IMR-90 (cell line): ENCODE measurements around the gene DAND5. TPM values are rescaled to one million over a fixed set of nuclear protein-coding genes. Genes with fewer than 3 reads are reported as not detected.

Experiments
- ATAC-seq: fragments of 200-7000 bp; cut with Tn5 transposase; 2 replicates; pipeline ENCODE4 v1.9.1; 2020; ENCODE audit warnings: low read depth, mild to moderate bottlenecking, moderate library complexity
- BruUV-seq: library from RNA; stranded (reverse); fragments of 400-500 nt; replicated peaks from 2 replicates; lab custom pipeline; 2021; lab: Mats Ljungman, UMichigan
- CTCF ChIA-PET: fragments of 300-600 bp; formaldehyde crosslinking; extraction: SDS; loops from one replicate; lab custom pipeline; 2021; ENCODE audit warnings: antibody characterized with exemption; lab: Yijun Ruan, JAX
- POLR2A ChIA-PET: fragments of 300-600 bp; sonication (Branson Sonifier 250); formaldehyde crosslinking; loops from one replicate; lab custom pipeline; 2022; ENCODE audit warnings: antibody characterized with exemption; ENCODE audit not compliant: unreplicated experiment; lab: Charles Lee
- DNase-seq: peaks from one replicate; pipeline ENCODE4 v3.0.0; 2013
- H2AFZ ChIP-seq: replicated peaks from 2 replicates; pipeline ENCODE3; 2013; ENCODE audit warnings: low read length, mild to moderate bottlenecking; ENCODE audit not compliant: poor library complexity
- H2AK5ac ChIP-seq: 2 replicates; pipeline ENCODE4 v1.6.1; 2013; ENCODE audit warnings: low read depth, low read length, inconsistent platforms
- H2AK9ac ChIP-seq: replicated peaks from 2 replicates; pipeline ENCODE3; 2013; ENCODE audit warnings: mild to moderate bottlenecking, low read depth, low read length, moderate library complexity; ENCODE audit not compliant: poor library complexity
- H2BK120ac ChIP-seq: 2 replicates; pipeline ENCODE4 v1.6.1; 2013; ENCODE audit warnings: low read depth, low read length, inconsistent platforms
- H2BK15ac ChIP-seq: 3 replicates; pipeline ENCODE4 v1.6.1; 2013; ENCODE audit warnings: low read depth, low read length, inconsistent platforms
- H2BK20ac ChIP-seq: 2 replicates; pipeline ENCODE4 v1.6.1; 2013; ENCODE audit warnings: low read depth, mild to moderate bottlenecking, inconsistent platforms, low read length, moderate library complexity
- H2BK5ac ChIP-seq: 2 replicates; pipeline ENCODE4 v1.6.1; 2013; ENCODE audit warnings: mild to moderate bottlenecking, low read depth, low read length, inconsistent platforms; ENCODE audit not compliant: poor library complexity, severe bottlenecking
- H3K14ac ChIP-seq: replicated peaks from 2 replicates; pipeline ENCODE4 v1.6.1; 2013; ENCODE audit warnings: low read depth, low read length, inconsistent platforms
- H3K18ac ChIP-seq: 2 replicates; pipeline ENCODE4 v1.6.1; 2013; ENCODE audit warnings: low read depth, low read length, control low read depth
- H3K23ac ChIP-seq: 2 replicates; pipeline ENCODE4 v1.6.1; 2013; ENCODE audit warnings: low read depth, low read length, inconsistent platforms
- H3K27ac ChIP-seq: 2 replicates; pipeline ENCODE4 v1.5.1; 2013; ENCODE audit warnings: mild to moderate bottlenecking, control low read depth, low read length; ENCODE audit not compliant: insufficient read depth
- H3K27me3 ChIP-seq: 2 replicates; pipeline ENCODE4 v1.6.1; 2013; ENCODE audit warnings: low read length; ENCODE audit not compliant: control insufficient read depth, insufficient read depth
- H3K36me3 ChIP-seq: 2 replicates; pipeline ENCODE4 v1.6.1; 2013; ENCODE audit warnings: low read length, mixed read lengths; ENCODE audit not compliant: control insufficient read depth, insufficient read depth
- H3K4ac ChIP-seq: 2 replicates; pipeline ENCODE4 v1.6.1; 2013; ENCODE audit warnings: low read depth, low read length, inconsistent platforms
- H3K4me1 ChIP-seq: 2 replicates; pipeline ENCODE4 v1.6.1; 2013; ENCODE audit warnings: low read length, mixed read lengths; ENCODE audit not compliant: control insufficient read depth, insufficient read depth
- H3K4me2 ChIP-seq: 2 replicates; pipeline ENCODE4 v1.6.1; 2013; ENCODE audit warnings: low read depth, mild to moderate bottlenecking, control low read depth, low read length, moderate library complexity
- H3K4me3 ChIP-seq: 2 replicates; pipeline ENCODE4 v1.5.1; 2013; ENCODE audit warnings: low read depth, mild to moderate bottlenecking, control low read depth, low read length, moderate library complexity; ENCODE audit not compliant: insufficient read depth
- H3K56ac ChIP-seq: 2 replicates; pipeline ENCODE4 v1.6.1; 2013; ENCODE audit warnings: low read length, inconsistent platforms; ENCODE audit not compliant: insufficient read depth; ENCODE audit errors: extremely low read depth
- H3K79me1 ChIP-seq, 2 experiments: 2 replicates each; pipeline ENCODE4 v1.6.1; 2013; ENCODE audit warnings: low read length in 2 of 2, inconsistent platforms in 1 of 2, low read depth in 1 of 2
- H3K9ac ChIP-seq: 2 replicates; pipeline ENCODE4 v1.6.1; 2013; ENCODE audit warnings: low read depth, low read length, control low read depth
- H3K9me1 ChIP-seq: 2 replicates; pipeline ENCODE4 v1.6.1; 2013; ENCODE audit warnings: low read length, inconsistent platforms; ENCODE audit not compliant: insufficient read depth
- H3K9me3 ChIP-seq: 2 replicates; pipeline ENCODE4 v1.6.1; 2013; ENCODE audit warnings: low read length; ENCODE audit not compliant: control insufficient read depth, insufficient read depth
- H4K20me1 ChIP-seq: 2 replicates; pipeline ENCODE4 v1.6.1; 2013; ENCODE audit warnings: low read length, inconsistent platforms; ENCODE audit not compliant: insufficient read depth
- H4K5ac ChIP-seq: 2 replicates; pipeline ENCODE4 v1.6.1; 2013; ENCODE audit warnings: mild to moderate bottlenecking, low read depth, low read length, control low read depth
- H4K8ac ChIP-seq, 2 experiments: 2 replicates each; pipeline ENCODE4 v1.6.1; 2013; ENCODE audit warnings: low read depth in 2 of 2, low read length in 2 of 2, control low read depth in 1 of 2, inconsistent platforms in 1 of 2
- H4K91ac ChIP-seq: 2 replicates; pipeline ENCODE4 v1.6.1; 2013; ENCODE audit warnings: low read depth, low read length, inconsistent platforms; ENCODE audit not compliant: insufficient read depth
- BHLHE40 ChIP-seq: fragments of 150-350 bp; IDR thresholded peaks from 2 replicates; pipeline ENCODE4 v1.6.1; 2016; ENCODE audit warnings: mild to moderate bottlenecking, low read depth, low read length
- CEBPB ChIP-seq: IDR thresholded peaks from 2 replicates; pipeline ENCODE4 v1.6.1; 2012; ENCODE audit warnings: low read depth, low read length, improper control_type of control experiment
- CHD1 ChIP-seq: IDR thresholded peaks from 2 replicates; pipeline ENCODE4 v1.6.1; 2012; ENCODE audit warnings: low read depth, low read length, improper control_type of control experiment
- FOS ChIP-seq: fragments of 150-350 bp; IDR thresholded peaks from 2 replicates; pipeline ENCODE4 v1.6.1; 2016; ENCODE audit warnings: low read depth, low read length
- MAFK ChIP-seq: IDR thresholded peaks from 2 replicates; pipeline ENCODE4 v1.6.1; 2012; ENCODE audit warnings: low read depth, low read length, improper control_type of control experiment
- MAZ ChIP-seq: IDR thresholded peaks from 2 replicates; pipeline ENCODE4 v1.6.1; 2012; ENCODE audit warnings: low read depth, mild to moderate bottlenecking, low read length, improper control_type of control experiment, moderate library complexity, borderline replicate concordance
- MXI1 ChIP-seq: IDR thresholded peaks from 2 replicates; pipeline ENCODE4 v1.6.1; 2012; ENCODE audit warnings: low read depth, mild to moderate bottlenecking, low read length, moderate library complexity, borderline replicate concordance
- NFE2L2 ChIP-seq: fragments of 150-350 bp; IDR thresholded peaks from 2 replicates; pipeline ENCODE4 v1.6.1; 2016; ENCODE audit warnings: low read depth, mild to moderate bottlenecking, low read length
- POLR2A ChIP-seq: IDR thresholded peaks from 2 replicates; pipeline ENCODE4 v1.6.1; 2012; ENCODE audit warnings: mild to moderate bottlenecking, low read depth, low read length
- RAD21 ChIP-seq: IDR thresholded peaks from 2 replicates; pipeline ENCODE4 v1.6.1; 2012; ENCODE audit warnings: low read length, improper control_type of control experiment
- RCOR1 ChIP-seq: IDR thresholded peaks from 2 replicates; pipeline ENCODE4 v1.6.1; 2012; ENCODE audit warnings: mild to moderate bottlenecking, low read length, improper control_type of control experiment; ENCODE audit not compliant: insufficient replicate concordance
- RFX5 ChIP-seq: IDR thresholded peaks from 2 replicates; pipeline ENCODE4 v1.8.0; 2012; ENCODE audit warnings: low read depth, mild to moderate bottlenecking, low read length, moderate library complexity
- SMC3 ChIP-seq: fragments of 150-350 bp; IDR thresholded peaks from 2 replicates; pipeline ENCODE4 v1.6.1; 2016; ENCODE audit warnings: low read depth, mild to moderate bottlenecking, antibody characterized with exemption, low read length, moderate library complexity
- WGBS, 2 experiments: methylation state at CpG; one replicate each; pipeline versions ENCODE4 v1.1.5 to v1.1.7; 2013; ENCODE audit warnings: missing lambda C conversion rate in 2 of 2; ENCODE audit not compliant: insufficient read length in 1 of 2; ENCODE audit errors: extremely low coverage in 2 of 2; 5-methylcytosine and 5-hydroxymethylcytosine counted together
- dilution Hi-C: fragments of 300-500 bp; cut with HindIII; formaldehyde crosslinking; loops from one replicate; pipeline ENCODE4 v1.14.3; 2018; ENCODE audit warnings: low sequenced_read_pairs; ENCODE audit not compliant: unreplicated experiment
- in situ Hi-C: fragments of 300-500 bp; cut with MboI; formaldehyde crosslinking; loops from 3 replicates; pipeline ENCODE4 v1.14.3; 2019; ENCODE audit warnings: low sequenced_read_pairs, inconsistent platforms, mixed read lengths
- intact Hi-C: fragments of 100-400 bp; cut with micrococcal nuclease; formaldehyde crosslinking; loops from 2 replicates; pipeline ENCODE4 v1.10.0; 2022
- polyA plus RNA-seq, 3 experiments: library from polyadenylated mRNA; depleted of rRNA; stranded (reverse); fragments of >200 nt; gene quantifications; 2 replicates each; pipeline ENCODE4 v1.2.3, GENCODE V29; 2012; ENCODE audit warnings: low replicate concordance in 1 of 3
- total RNA-seq: library from RNA; depleted of rRNA; stranded (reverse); fragments of >200 nt; gene quantifications from 2 replicates; pipeline ENCODE4 v1.2.3, GENCODE V29; 2012
- TF ChIP-seq, protein P1 (sequence below): conservative IDR thresholded peaks from 2 replicates; pipeline ENCODE4 v1.5.1; 2012; ENCODE audit warnings: mild to moderate bottlenecking, low read depth, low read length, improper control_type of control experiment
- TF ChIP-seq, protein P2 (sequence below): fragments of 150-350 bp; IDR thresholded peaks from 2 replicates; pipeline ENCODE4 v1.6.1; 2016; ENCODE audit warnings: low read depth, mild to moderate bottlenecking, low read length, moderate library complexity, borderline replicate concordance

The DAND5 gene
- total and polyA plus RNA-seq, 2 of the 4 experiments (the other 2 are of a cell fraction) = 0.03 TPM; not detected in 1

- DNase-seq (no peak), ATAC-seq (no peak)
- BruUV-seq = no TSS peak
- no peak overlapping the region for H3K27ac ChIP-seq
- peaks cover 22 to 65% of the 10 kb centered on the region in 2 experiments for H3K79me1 ChIP-seq
- no peak overlapping the region for H2BK120ac ChIP-seq
- no peak overlapping the region for H4K5ac ChIP-seq
- intact Hi-C loops (no loop called here), in situ Hi-C loops (no loop called here), dilution Hi-C loops (no loop called here)
- 80% methylated on average over 31 of the region's 54 CpGs; no CpG with 5 or more reads in 1 of the 2 experiments for WGBS, 2 experiments
- H2BK20ac ChIP-seq = no peak overlapping the region
- H3K56ac ChIP-seq = no peak overlapping the region
- CTCF ChIA-PET = interaction anchor here (0.6 kb wide), 1 partner anchor 31 kb away, joined by 16 read pairs; no protein-coding TSS in a partner anchor
- no peak overlapping the region for H2AK5ac ChIP-seq
- no peak overlapping the region for H3K9ac ChIP-seq
- no peak overlapping the region for H3K18ac ChIP-seq
- H3K14ac ChIP-seq = no peak overlapping the region
- no peak overlapping the region for H3K23ac ChIP-seq
- no peak overlapping the region for H2AK9ac ChIP-seq
- no peak overlapping the region; a peak in 1 of 4 replicates for H4K8ac ChIP-seq
- H3K27me3 ChIP-seq = no peaks in the 10 kb centered on the region
- no peaks in the 10 kb centered on the region for H3K9me3 ChIP-seq
- H3K9me1 ChIP-seq = peaks cover 9% of the 10 kb centered on the region
- no peak overlapping the region for H3K4ac ChIP-seq
- POLR2A ChIA-PET = no interaction called here
- TF ChIP-seq FOS = no peak
- TF ChIP-seq SMC3 = no peak
- no peak for TF ChIP-seq RAD21
- TF ChIP-seq RCOR1 = no peak
- TF ChIP-seq MAZ = no peak
- TF ChIP-seq POLR2A = no peak
- TF ChIP-seq, protein P1, sequence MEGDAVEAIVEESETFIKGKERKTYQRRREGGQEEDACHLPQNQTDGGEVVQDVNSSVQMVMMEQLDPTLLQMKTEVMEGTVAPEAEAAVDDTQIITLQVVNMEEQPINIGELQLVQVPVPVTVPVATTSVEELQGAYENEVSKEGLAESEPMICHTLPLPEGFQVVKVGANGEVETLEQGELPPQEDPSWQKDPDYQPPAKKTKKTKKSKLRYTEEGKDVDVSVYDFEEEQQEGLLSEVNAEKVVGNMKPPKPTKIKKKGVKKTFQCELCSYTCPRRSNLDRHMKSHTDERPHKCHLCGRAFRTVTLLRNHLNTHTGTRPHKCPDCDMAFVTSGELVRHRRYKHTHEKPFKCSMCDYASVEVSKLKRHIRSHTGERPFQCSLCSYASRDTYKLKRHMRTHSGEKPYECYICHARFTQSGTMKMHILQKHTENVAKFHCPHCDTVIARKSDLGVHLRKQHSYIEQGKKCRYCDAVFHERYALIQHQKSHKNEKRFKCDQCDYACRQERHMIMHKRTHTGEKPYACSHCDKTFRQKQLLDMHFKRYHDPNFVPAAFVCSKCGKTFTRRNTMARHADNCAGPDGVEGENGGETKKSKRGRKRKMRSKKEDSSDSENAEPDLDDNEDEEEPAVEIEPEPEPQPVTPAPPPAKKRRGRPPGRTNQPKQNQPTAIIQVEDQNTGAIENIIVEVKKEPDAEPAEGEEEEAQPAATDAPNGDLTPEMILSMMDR = no peak
- no peak for TF ChIP-seq CHD1
- TF ChIP-seq, protein P2, sequence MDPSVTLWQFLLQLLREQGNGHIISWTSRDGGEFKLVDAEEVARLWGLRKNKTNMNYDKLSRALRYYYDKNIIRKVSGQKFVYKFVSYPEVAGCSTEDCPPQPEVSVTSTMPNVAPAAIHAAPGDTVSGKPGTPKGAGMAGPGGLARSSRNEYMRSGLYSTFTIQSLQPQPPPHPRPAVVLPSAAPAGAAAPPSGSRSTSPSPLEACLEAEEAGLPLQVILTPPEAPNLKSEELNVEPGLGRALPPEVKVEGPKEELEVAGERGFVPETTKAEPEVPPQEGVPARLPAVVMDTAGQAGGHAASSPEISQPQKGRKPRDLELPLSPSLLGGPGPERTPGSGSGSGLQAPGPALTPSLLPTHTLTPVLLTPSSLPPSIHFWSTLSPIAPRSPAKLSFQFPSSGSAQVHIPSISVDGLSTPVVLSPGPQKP = no peak
- TF ChIP-seq CEBPB = no peak
- no peak for TF ChIP-seq MAFK
- TF ChIP-seq BHLHE40 = no peak
- TF ChIP-seq NFE2L2 = no peak
- no peak for TF ChIP-seq MXI1
- TF ChIP-seq RFX5 = no peak
- peaks cover 5% of the 10 kb centered on the region for H3K36me3 ChIP-seq
- H4K91ac ChIP-seq = no peak overlapping the region
- H2AFZ ChIP-seq = no peak overlapping the region
- no peak overlapping the region for H3K4me3 ChIP-seq
- peaks cover 27% of the 10 kb centered on the region for H4K20me1 ChIP-seq
- peaks cover 20% of the 10 kb centered on the region for H3K4me1 ChIP-seq
- H3K4me2 ChIP-seq = no peak overlapping the region
- no peak overlapping the region for H2BK5ac ChIP-seq
- H2BK15ac ChIP-seq = no peak overlapping the region
Measured at GRCh38 chr19:13011653-13012389, 42.4 kb downstream of the DAND5 start.
